ENCODE measurements around the gene TSACC. TPM values are rescaled to one million over a fixed set of nuclear protein-coding genes. Genes with fewer than 3 reads are reported as not detected.

Gene TSACC
- total RNA-seq, 1 donor from 2014 or later, result 2.2 TPM

DNA sequence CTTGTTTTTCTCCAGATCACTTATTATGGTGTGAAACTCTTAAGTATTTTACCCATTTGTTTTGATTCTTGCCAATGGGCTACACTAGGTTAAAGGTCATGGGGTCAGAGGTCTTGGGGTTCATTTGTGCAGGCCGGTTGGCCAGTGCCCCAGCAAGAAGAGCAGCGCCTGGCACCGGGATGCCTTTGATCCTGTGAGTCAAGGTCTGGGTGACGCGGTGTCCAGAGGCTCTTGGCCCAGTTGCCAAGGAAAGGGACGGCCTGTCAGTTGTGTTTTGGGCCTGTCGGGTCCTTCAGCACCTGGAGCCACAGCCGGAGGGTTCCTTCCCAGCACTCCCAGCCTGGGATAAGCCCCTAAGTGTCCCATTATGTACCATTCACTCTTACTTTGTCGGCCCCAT lies 55.8 kb downstream of the TSACC start:
- DNase-seq (ENCODE audit: low spot score), result no peak

DNA sequence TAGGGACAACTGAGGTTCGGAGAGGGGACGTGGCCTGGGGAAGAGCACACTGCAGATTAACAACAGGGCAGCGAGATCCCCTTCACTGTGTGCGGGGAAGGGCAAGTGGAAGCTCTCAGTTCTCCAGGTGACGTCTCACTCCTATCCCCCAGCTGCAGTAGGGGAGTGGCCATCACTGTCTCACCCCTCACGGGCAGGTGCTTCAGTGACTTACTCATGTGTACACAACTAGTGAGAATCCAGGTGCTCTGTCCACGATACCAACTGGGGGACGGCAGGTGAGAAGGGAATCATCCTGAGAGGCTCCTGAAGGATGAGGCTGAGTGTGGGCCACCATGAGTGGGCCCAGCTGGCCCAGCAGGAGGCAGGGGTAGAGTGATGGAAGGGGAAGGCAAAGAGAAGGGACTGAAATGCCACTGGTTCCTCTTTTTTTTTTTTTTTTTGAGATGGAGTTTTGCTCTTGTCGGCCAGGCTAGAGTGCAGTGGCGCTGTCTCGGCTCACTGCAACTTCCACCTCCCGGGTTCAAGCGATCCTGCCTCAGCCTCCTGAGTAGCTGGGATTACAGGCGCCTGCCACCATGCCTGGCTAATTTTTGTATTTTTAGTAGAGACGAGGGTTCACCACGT lies 56.6 kb downstream of the TSACC start:
- no peak for DNase-seq (ENCODE audit: low spot score)

Other genes starting within 250 kb of the TSACC start
- gene LMNA, start 223.8 kb upstream of the TSACC start, total RNA-seq, result 444 TPM
- 49.3 TPM for gene SEMA4A, start 184.9 kb upstream of the TSACC start, total RNA-seq
- gene SLC25A44, start 144.4 kb upstream of the TSACC start, total RNA-seq, result 24.7 TPM
- 59.3 TPM for gene PMF1, start 125.5 kb upstream of the TSACC start, total RNA-seq
- 2.2 TPM for gene BGLAP, start 96.3 kb upstream of the TSACC start, total RNA-seq
- 4.4 TPM for gene PAQR6, start 90.5 kb upstream of the TSACC start, total RNA-seq
- gene SMG5, start 55.7 kb upstream of the TSACC start, total RNA-seq, result 77.5 TPM
- gene TMEM79, start 54.2 kb upstream of the TSACC start, total RNA-seq, result 26.2 TPM
- 47.6 TPM for gene GLMP, start 42.8 kb upstream of the TSACC start, total RNA-seq
- not detected for gene VHLL, start 39.2 kb upstream of the TSACC start, total RNA-seq
- gene CCT3, start 234 bp upstream of the TSACC start, total RNA-seq, result 209 TPM
- gene RHBG, start 30.7 kb downstream of the TSACC start, total RNA-seq, result 2.8 TPM
- 55.3 TPM for gene MEF2D, start 162.2 kb downstream of the TSACC start, total RNA-seq
- gene IQGAP3, start 234.0 kb downstream of the TSACC start, total RNA-seq, result 0.68 TPM
- not detected for gene TTC24, start 241.2 kb downstream of the TSACC start, total RNA-seq

Data from ureter (tissue), 1 donor.